Heart left ventricle (tissue), 16 donors: Measurements from ENCODE around the gene S100A4. TPM values are rescaled to one million over a fixed set of nuclear protein-coding genes. Genes with fewer than 3 reads are reported as not detected.

ENCODE experiments used
- ATAC-seq, 4 donors: fragments of 200-7000 bp; cut with Tn5 transposase; one replicate each; pipeline ENCODE4 v1.9.1; 2020 to 2022; ENCODE audit warnings: moderate library complexity in 4 of 4, mild to moderate bottlenecking in 3 of 4, moderate number of reproducible peaks in 1 of 4
- DNase-seq, 5 donors: peaks; one replicate each; pipeline ENCODE4 v3.0.0-alpha.2; 2020
- H3K27ac ChIP-seq, 12 donors: fragments of 200-600 bp; sonication (generic) in 4 of 12; one replicate each; pipeline versions ENCODE4 v1.5.0 to v1.8.0; 2016 to 2022; ENCODE audit warnings: mild to moderate bottlenecking in 2 of 12
- H3K27me3 ChIP-seq, 9 donors: fragments of 200-600 bp; sonication (generic) in 2 of 9; one replicate each; pipeline versions ENCODE4 v1.5.1 to v1.8.0; 2016 to 2022; ENCODE audit warnings: mild to moderate bottlenecking in 3 of 9
- H3K36me3 ChIP-seq, 9 donors: fragments of 200-600 bp; sonication (generic) in 2 of 9; one replicate each; pipeline versions ENCODE4 v1.5.0 to v1.8.0; 2018 to 2022; ENCODE audit warnings: mild to moderate bottlenecking in 2 of 9
- H3K4me1 ChIP-seq, 12 donors: fragments of 200-600 bp; sonication (generic) in 4 of 12; one replicate each; pipeline versions ENCODE4 v1.5.0 to v1.8.0; 2016 to 2022; ENCODE audit warnings: mild to moderate bottlenecking in 3 of 12
- H3K4me3 ChIP-seq, 12 donors: fragments of 200-600 bp; sonication (generic) in 4 of 12; one replicate each; pipeline versions ENCODE4 v1.5.0 to v1.8.0; 2017 to 2022; ENCODE audit warnings: mild to moderate bottlenecking in 9 of 12, moderate library complexity in 4 of 12
- H3K9me3 ChIP-seq, 12 donors: fragments of 200-600 bp; sonication (generic) in 4 of 12; one replicate each; pipeline versions ENCODE4 v1.5.0 to v1.8.0; 2016 to 2022; ENCODE audit warnings: mild to moderate bottlenecking in 1 of 12
- POLR2A ChIP-seq, 2 donors: fragments of 450-650 bp; IDR thresholded peaks; one replicate each; pipeline ENCODE4 v1.6.1; 2017; ENCODE audit warnings: antibody characterized with exemption in 2 of 2, mild to moderate bottlenecking in 2 of 2, moderate library complexity in 2 of 2
- WGBS, 4 donors: extraction: QIAGEN DNeasy Blood & Tissue Kit in 2 of 4; methylation state at CpG; one replicate each; pipeline versions ENCODE4 v1.1.5 to v1.1.7; 2013 to 2018; 5-methylcytosine and 5-hydroxymethylcytosine counted together
- intact Hi-C, 10 donors: fragments of 100-400 bp; cut with DNase I; formaldehyde crosslinking; loops; one replicate each; pipeline versions ENCODE4 v1.11.1 to v1.14.2; 2022
- polyA plus RNA-seq, 2 donors: library from polyadenylated mRNA; stranded (reverse); fragments of 200-250 nt; gene quantifications; one replicate each; pipeline ENCODE4 v1.2.3, GENCODE V29; 2013
- total RNA-seq, 9 donors: library from RNA; depleted of rRNA in 2 of 9; stranded (reverse); fragments of >200 nt in 2 of 9; fragmentation: NEBNext Ultra II Directional in 3 of 9; extraction: Animal tissue kit (Norgen Biotek cat#: 25700) in 3 of 9; gene quantifications; one replicate each; pipeline versions ENCODE4 v1.1.0 to v1.2.4, GENCODE V29; 2016 to 2023
- TF ChIP-seq, protein P1 (sequence below), 12 donors: fragments of 200-600 bp; sonication (generic) in 4 of 12; IDR thresholded peaks; one replicate each; pipeline versions ENCODE4 v1.5.0 to v1.8.0; 2018 to 2022; ENCODE audit warnings: antibody characterized with exemption in 12 of 12, mild to moderate bottlenecking in 5 of 12
- donor health status: ischemic (EF 13 %, LVEDD 7.1; RV severe dilation, severe dysfunction).
- donor health status: healthy with polysubstance abuse.
- donor health status: DM: no; HTN: yes; CAD: no.
- donor health status: DM: no; HTN: no; CAD: no.
- donor health status: ischemic (EF 25% LVEDD 6.9; RV normal size, moderate dysfunction).
- donor health status: ischemic (EF 25% LVEDD 5.7; RV mildly dilated, moderate dysfunction).
- donor health status: healthy.
- donor health status: DM: yes; HTN: yes; CAD: no.
- donor health status: ischemic (EF 35%, LVEDD 5.7; RV mildly dilated, moderate dysfunction).
- donor health status: nonischemic (EF 11% LVEDD 7.7; RV severe dilation, severe dysfunction).
- donor health status: DM: yes; HTN: yes; CAD: no.
- donor health status: PGD.
- donor health status: ischemic (EF 29% LVEDD 5.4; RV normal size, mild dysfunction).
- donor health status: nonischemic (EF 23%, LVEDD 6.1; RV moderate dilation, normal function).

Gene S100A4
- total and polyA plus RNA-seq, 11 donors: 56.9 to 398 (median 118) TPM

DNA sequence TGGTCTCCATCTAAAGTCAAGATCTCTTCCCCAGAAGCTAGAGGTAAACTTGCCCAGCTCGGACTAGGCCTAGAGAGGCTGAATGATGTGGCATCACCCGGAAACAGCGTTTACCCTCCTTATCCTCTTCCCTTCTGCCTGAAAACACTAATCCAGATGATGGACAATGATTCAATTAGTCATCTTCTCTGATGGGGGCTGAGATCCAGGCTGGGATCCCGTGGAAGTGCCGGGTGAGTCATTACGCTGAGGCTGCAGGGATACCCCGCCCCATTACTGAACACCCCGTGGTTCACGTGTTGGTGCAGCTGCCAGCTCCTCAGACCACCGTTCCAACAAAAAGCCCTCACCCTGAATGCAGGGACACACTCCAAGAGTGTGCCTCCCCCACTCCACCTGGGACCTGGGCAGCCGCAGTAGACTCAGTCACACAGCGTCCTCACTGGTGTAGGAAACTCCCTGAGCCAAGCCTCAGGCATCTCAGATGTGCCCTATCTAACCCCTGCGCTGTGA lies 11.9 kb downstream of the S100A4 start:
- ATAC-seq (peak; percentile 2 to 52 (median 24)), DNase-seq (peak in 3 of 5 donors; percentile 46 to 75 (median 67))
- H3K36me3 ChIP-seq: peaks cover 0 to 7% (median 0%) of the 10 kb centered on the region in 9 donors
- H3K27me3 ChIP-seq: no peaks in the 10 kb centered on the region
- no peaks in the 10 kb centered on the region for H3K9me3 ChIP-seq
- TF ChIP-seq, protein P1, sequence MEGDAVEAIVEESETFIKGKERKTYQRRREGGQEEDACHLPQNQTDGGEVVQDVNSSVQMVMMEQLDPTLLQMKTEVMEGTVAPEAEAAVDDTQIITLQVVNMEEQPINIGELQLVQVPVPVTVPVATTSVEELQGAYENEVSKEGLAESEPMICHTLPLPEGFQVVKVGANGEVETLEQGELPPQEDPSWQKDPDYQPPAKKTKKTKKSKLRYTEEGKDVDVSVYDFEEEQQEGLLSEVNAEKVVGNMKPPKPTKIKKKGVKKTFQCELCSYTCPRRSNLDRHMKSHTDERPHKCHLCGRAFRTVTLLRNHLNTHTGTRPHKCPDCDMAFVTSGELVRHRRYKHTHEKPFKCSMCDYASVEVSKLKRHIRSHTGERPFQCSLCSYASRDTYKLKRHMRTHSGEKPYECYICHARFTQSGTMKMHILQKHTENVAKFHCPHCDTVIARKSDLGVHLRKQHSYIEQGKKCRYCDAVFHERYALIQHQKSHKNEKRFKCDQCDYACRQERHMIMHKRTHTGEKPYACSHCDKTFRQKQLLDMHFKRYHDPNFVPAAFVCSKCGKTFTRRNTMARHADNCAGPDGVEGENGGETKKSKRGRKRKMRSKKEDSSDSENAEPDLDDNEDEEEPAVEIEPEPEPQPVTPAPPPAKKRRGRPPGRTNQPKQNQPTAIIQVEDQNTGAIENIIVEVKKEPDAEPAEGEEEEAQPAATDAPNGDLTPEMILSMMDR (IDR thresholded peaks at IDR 0.05): no peak
- no peak for TF ChIP-seq POLR2A (IDR thresholded peaks at IDR 0.05)
- WGBS, 4 donors: 57 to 72% (median 64%) methylated on average over 12 to 13 of the region's 13 CpGs
- H3K4me1 ChIP-seq: peaks cover 0 to 58% (median 28%) of the 10 kb centered on the region in 12 donors
- intact Hi-C loops: loop anchor here in 9 of 10 donors (1.0 to 10.0 kb wide), 8 partner anchors 33 to 451 kb away; partner anchors contain the start of genes CHTOP (in 1 of the 9), RAB13 (in 1 of the 9), S100A14 (in 1 of the 9) and S100A16 (in 1 of the 9)
- peak overlapping the region in 10 of 12 donors; percentile 14 to 97 (median 90) for H3K4me3 ChIP-seq
- H3K27ac ChIP-seq: peak overlapping the region in 11 of 12 donors; percentile 17 to 100 (median 98)

DNA sequence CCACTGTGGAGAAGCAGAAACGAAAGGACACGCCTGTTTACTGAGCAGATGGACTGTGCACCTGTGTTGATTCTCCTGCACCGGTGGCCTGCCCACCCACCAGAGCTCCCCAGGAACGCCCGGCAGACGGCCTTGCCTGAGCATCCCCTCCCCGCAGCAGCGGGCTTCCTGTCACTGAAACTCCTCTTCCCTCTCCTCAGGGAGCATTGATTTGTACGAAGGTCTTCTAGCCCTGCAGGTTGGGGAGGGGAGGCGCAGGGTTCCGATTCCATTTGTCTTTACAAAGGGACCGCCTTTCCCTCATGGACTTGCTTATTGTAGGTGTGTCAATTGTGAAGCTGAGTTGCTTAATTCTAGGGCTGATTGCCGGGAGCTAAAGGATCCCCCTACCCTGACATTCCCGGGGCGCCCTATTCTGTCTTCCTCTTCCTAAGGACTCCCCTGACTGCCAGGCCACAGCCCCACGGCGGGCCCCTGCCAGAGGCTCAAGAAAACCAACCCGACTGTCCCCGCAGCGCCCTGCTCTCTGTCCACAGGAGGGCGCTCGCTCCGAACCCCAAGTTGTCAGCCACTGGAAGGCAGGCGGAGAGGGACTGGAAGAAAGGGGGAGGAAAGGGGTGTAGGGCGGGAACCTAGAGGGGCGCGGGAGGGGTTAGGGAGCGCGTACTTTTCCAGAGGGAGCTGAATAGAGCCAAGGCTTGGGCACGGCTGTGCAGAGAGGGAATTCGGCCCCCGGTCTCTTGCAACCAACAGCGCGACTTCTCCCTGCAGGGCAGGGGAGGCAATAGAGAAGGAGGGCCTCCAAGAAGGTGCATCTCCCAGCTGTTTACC lies 12.6 kb downstream of the S100A4 start:
- no peaks in the 10 kb centered on the region for H3K9me3 ChIP-seq
- peak overlapping the region in 11 of 12 donors; percentile 3 to 100 (median 98) for H3K27ac ChIP-seq
- 36 to 43% (median 37%) methylated on average over 34 of the region's 34 CpGs for WGBS, 4 donors
- H3K4me3 ChIP-seq: peak overlapping the region in 10 of 12 donors; percentile 14 to 97 (median 90)
- ATAC-seq: peak; percentile 35 to 70 (median 52)
- peaks cover 0 to 54% (median 28%) of the 10 kb centered on the region in 12 donors for H3K4me1 ChIP-seq
- TF ChIP-seq, protein P1 (IDR thresholded peaks at IDR 0.05): peak; percentile 63 to 89 (median 80)
- TF ChIP-seq POLR2A (IDR thresholded peaks at IDR 0.05): no peak
- H3K27me3 ChIP-seq: no peaks in the 10 kb centered on the region
- peak; percentile 83 to 91 (median 84) for DNase-seq
- H3K36me3 ChIP-seq: peaks cover 0 to 7% (median 0%) of the 10 kb centered on the region in 9 donors
- intact Hi-C loops: loop anchor here in 7 of 10 donors (1.0 to 10.0 kb wide), 7 partner anchors 34 to 452 kb away; partner anchors contain the start of genes CHTOP (in 1 of the 7), RAB13 (in 1 of the 7), S100A14 (in 1 of the 7) and S100A16 (in 1 of the 7)

DNA sequence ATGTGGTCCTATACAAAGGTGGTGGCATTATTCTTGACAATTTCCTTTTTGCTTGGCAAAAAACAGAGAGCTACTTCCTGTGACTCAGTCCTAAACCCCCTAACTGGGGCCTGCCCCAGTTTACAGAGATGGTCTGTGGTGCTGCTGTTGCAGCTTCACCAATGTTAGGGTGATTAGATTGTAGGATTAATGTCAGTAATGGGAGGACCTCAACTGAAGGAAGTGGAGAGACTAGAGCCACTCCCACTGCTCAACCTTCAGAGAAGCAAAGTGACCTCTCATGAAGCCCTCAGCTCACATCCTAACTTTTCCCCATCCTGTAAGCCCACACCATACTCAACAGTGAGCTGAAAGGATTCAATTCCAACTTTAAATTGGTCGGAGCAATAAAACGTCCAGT lies 13.4 kb downstream of the S100A4 start:
- Histone ChIP-seq H3K4me1 (peaks cover 0 to 54% (median 28%) of the 10 kb centered on the region in 12 donors), H3K4me3 (no peak overlapping the region), H3K27me3 (no peaks in the 10 kb centered on the region), H3K36me3 (peaks cover 0 to 7% (median 0%) of the 10 kb centered on the region in 9 donors), H3K9me3 (no peaks in the 10 kb centered on the region), H3K27ac (peak overlapping the region in 5 of 12 donors; percentile 98 to 100 (median 99))
- DNase-seq (no peak), ATAC-seq (no peak)
- 87 to 88% (median 87%) methylated on average over 2 of the region's 2 CpGs for WGBS, 4 donors
- intact Hi-C loops: loop anchor here in 6 of 10 donors (2.0 to 10.0 kb wide), 6 partner anchors 35 to 453 kb away; partner anchors contain the start of genes CHTOP (in 1 of the 6), RAB13 (in 1 of the 6), S100A14 (in 1 of the 6) and S100A16 (in 1 of the 6)
- no peak for TF ChIP-seq POLR2A (IDR thresholded peaks at IDR 0.05)
- TF ChIP-seq, protein P1 (IDR thresholded peaks at IDR 0.05): no peak
